ENCODE measurements around the gene NEK10.

DNA sequence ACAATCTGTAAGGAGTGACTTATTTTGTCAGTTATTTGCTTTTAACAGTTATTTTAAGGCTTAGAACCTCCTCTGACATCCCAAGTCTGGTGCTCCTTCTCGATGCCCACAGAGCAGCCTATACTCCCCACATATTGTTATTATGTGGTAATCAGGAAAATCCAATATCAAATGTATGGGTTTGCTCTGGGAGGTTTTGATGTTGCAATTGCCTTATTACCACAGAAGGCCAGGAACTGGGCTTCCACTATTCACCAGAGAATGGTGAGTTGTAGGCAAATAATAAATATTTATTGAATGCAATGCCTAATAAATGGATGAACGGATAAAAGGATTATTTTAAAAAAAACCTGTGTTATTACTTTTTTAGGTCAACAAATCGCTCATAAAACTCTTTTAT is 12.2 kb downstream of the NEK10 start:
- TF ChIP-seq CTCF (IDR thresholded peaks at IDR 0.05; ENCODE audit: low read length) (no peak), EZH2 (optimal IDR thresholded peaks at IDR 0.05; ENCODE audit: low read depth, low read length) (no peak)

Measured in MM.1S (cell line).